ENCODE data around the gene NGDN.
A peak's percentile ranks its signal among the peaks of the same experiment; 100 is the strongest.
"Not testable (repeated sequence)": the region's sequence is repeated elsewhere in the genome, so short reads cannot be mapped to it uniquely, and the experiment has no call there.

NGDN gene

GRCh38 chr14:23469127-23469905 lies at the start of gene NGDN:
NGDN (plus strand) TSS chr14:23469703; CDS start chr14:23469716, 13 bp downstream.
- DNase-seq (ENCODE audit: low read depth in 2 of 2) = peak; percentile 84 to 86

GRCh38 chr14:23421594-23421993 lies 47.9 kb upstream of the NGDN start:
- no peak for DNase-seq (ENCODE audit: low read depth in 2 of 2)

- no peak for DNase-seq (ENCODE audit: low read depth in 2 of 2)
These were observed 45.8 kb upstream of the NGDN start for GRCh38 chr14:23423657-23424056.

- no peak for DNase-seq (ENCODE audit: low read depth in 2 of 2)
These were observed 44.3 kb upstream of the NGDN start for GRCh38 chr14:23425169-23425568.

GRCh38 chr14:23425798-23426197 lies 43.7 kb upstream of the NGDN start:
- not testable (repeated sequence) for DNase-seq (ENCODE audit: low read depth in 2 of 2)

- DNase-seq (ENCODE audit: low read depth in 2 of 2) = no peak
These were observed 40.6 kb upstream of the NGDN start for GRCh38 chr14:23428686-23429495.

- no peak for DNase-seq (ENCODE audit: low read depth in 2 of 2)
These were observed 39.3 kb upstream of the NGDN start for GRCh38 chr14:23430016-23430722.

- DNase-seq (ENCODE audit: low read depth in 2 of 2) = no peak
These were observed 38.8 kb upstream of the NGDN start for GRCh38 chr14:23430723-23431085.

GRCh38 chr14:23431486-23431885 lies 38.0 kb upstream of the NGDN start:
- DNase-seq (ENCODE audit: low read depth in 2 of 2) = no peak

- DNase-seq (ENCODE audit: low read depth in 2 of 2) = no peak
These were observed 37.2 kb upstream of the NGDN start for GRCh38 chr14:23432102-23432925.

GRCh38 chr14:23432946-23433345 lies 36.6 kb upstream of the NGDN start:
- DNase-seq (ENCODE audit: low read depth in 2 of 2) = no peak

- DNase-seq (ENCODE audit: low read depth in 2 of 2) = no peak
These were observed 36.0 kb upstream of the NGDN start for GRCh38 chr14:23433457-23433856.

- DNase-seq (ENCODE audit: low read depth in 2 of 2) = no peak
These were observed 34.8 kb upstream of the NGDN start for GRCh38 chr14:23434488-23435222.

GRCh38 chr14:23435543-23436326 lies 33.8 kb upstream of the NGDN start, which contains the start of gene MYH7:
MYH7 (minus strand) TSS chr14:23435660; CDS start chr14:23433732, 1,928 bp downstream.
- no peak for DNase-seq (ENCODE audit: low read depth in 2 of 2)

GRCh38 chr14:23436327-23437132 lies 33.0 kb upstream of the NGDN start:
- no peak for DNase-seq (ENCODE audit: low read depth in 2 of 2)

- no peak for DNase-seq (ENCODE audit: low read depth in 2 of 2)
These were observed 32.1 kb upstream of the NGDN start for GRCh38 chr14:23437133-23438100.

GRCh38 chr14:23438101-23438971 lies 31.2 kb upstream of the NGDN start:
- DNase-seq (ENCODE audit: low read depth in 2 of 2) = no peak

Data from activated CD4-positive, alpha-beta T cell treated with anti-CD3 and anti-CD28 coated beads for 24 hours (primary cell).